Erythroblast (primary cell): Measurements from ENCODE around the gene VSIR.

ENCODE experiments used
- GATA1 ChIP-seq: IDR thresholded peaks from 2 replicates; pipeline ENCODE4 v1.6.1; 2011; ENCODE audit warnings: low read depth, mild to moderate bottlenecking, control low read depth, low read length, moderate library complexity
- POLR2A ChIP-seq: IDR thresholded peaks from 2 replicates; pipeline ENCODE4 v1.6.1; 2011; ENCODE audit warnings: mild to moderate bottlenecking, low read length

GRCh38 chr10:71727105-71727737, 46.1 kb downstream of the VSIR start:
- no peak for TF ChIP-seq POLR2A
- TF ChIP-seq GATA1, result no peak
